Left kidney (tissue), 8 donors: ENCODE results near the gene LRRC61. TPM values are rescaled to one million over a fixed set of nuclear protein-coding genes. Genes with fewer than 3 reads are reported as not detected.
"Not testable (repeated sequence)": the region's sequence is repeated elsewhere in the genome, so short reads cannot be mapped to it uniquely, and the experiment has no call there.

ENCODE experiments used
- DNase-seq: peaks from one replicate; pipeline ENCODE4 v3.0.0-alpha.2; 2013
- long read RNA-seq, 8 donors: transcript quantifications; one replicate each; lab custom pipeline, GENCODE V29; 2026
- polyA plus RNA-seq: library from polyadenylated mRNA; unstranded; fragments of 120-200 nt; gene quantifications from one replicate; pipeline ENCODE4 v1.2.1, GENCODE V29; 2013; ENCODE audit not compliant: insufficient read length

LRRC61 gene, protein sequence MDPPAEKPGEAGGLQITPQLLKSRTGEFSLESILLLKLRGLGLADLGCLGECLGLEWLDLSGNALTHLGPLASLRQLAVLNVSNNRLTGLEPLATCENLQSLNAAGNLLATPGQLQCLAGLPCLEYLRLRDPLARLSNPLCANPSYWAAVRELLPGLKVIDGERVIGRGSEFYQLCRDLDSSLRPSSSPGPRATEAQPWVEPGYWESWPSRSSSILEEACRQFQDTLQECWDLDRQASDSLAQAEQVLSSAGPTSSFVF
- 20.0 TPM for polyA plus RNA-seq
- long read RNA-seq, donor 1, transcript LRRC61-202 (3 exons, 1,877 nt) = major isoform, 27 of 49 reads
- long read RNA-seq, donor 1, partial matches to known transcripts = 21 of 49 reads
- long read RNA-seq, donor 1, other reads (novel, unspliced or antisense) = 0 of 49 reads
- long read RNA-seq, donor 2, transcript LRRC61-202 (3 exons, 1,877 nt) = major isoform, 18 of 36 reads
- long read RNA-seq, donor 2, partial matches to known transcripts = 15 of 36 reads
- long read RNA-seq, donor 2, other reads (novel, unspliced or antisense) = 0 of 36 reads
- long read RNA-seq, donor 3, transcript LRRC61-202 (3 exons, 1,877 nt) = major isoform, 13 of 16 reads
- long read RNA-seq, donor 3, partial matches to known transcripts = 0 of 16 reads
- long read RNA-seq, donor 3, other reads (novel, unspliced or antisense) = 0 of 16 reads
- long read RNA-seq, donor 4, partial matches to known transcripts = 0 of 2 reads
- long read RNA-seq, donor 4, other reads (novel, unspliced or antisense) = 0 of 2 reads
- long read RNA-seq, donor 5, transcript LRRC61-202 (3 exons, 1,877 nt) = major isoform, 22 of 26 reads
- long read RNA-seq, donor 5, partial matches to known transcripts = 0 of 26 reads
- long read RNA-seq, donor 5, other reads (novel, unspliced or antisense) = 0 of 26 reads
- long read RNA-seq, donor 6, transcript LRRC61-202 (3 exons, 1,877 nt) = major isoform, 26 of 49 reads
- long read RNA-seq, donor 6, partial matches to known transcripts = 23 of 49 reads
- long read RNA-seq, donor 6, other reads (novel, unspliced or antisense) = 0 of 49 reads
- long read RNA-seq, donor 7, transcript LRRC61-202 (3 exons, 1,877 nt) = major isoform, 21 of 23 reads
- long read RNA-seq, donor 7, partial matches to known transcripts = 0 of 23 reads
- long read RNA-seq, donor 7, other reads (novel, unspliced or antisense) = 0 of 23 reads
- long read RNA-seq, donor 8, transcript LRRC61-202 (3 exons, 1,877 nt) = major isoform, 7 of 7 reads
- long read RNA-seq, donor 8, partial matches to known transcripts = 0 of 7 reads
- long read RNA-seq, donor 8, other reads (novel, unspliced or antisense) = 0 of 7 reads

DNA sequence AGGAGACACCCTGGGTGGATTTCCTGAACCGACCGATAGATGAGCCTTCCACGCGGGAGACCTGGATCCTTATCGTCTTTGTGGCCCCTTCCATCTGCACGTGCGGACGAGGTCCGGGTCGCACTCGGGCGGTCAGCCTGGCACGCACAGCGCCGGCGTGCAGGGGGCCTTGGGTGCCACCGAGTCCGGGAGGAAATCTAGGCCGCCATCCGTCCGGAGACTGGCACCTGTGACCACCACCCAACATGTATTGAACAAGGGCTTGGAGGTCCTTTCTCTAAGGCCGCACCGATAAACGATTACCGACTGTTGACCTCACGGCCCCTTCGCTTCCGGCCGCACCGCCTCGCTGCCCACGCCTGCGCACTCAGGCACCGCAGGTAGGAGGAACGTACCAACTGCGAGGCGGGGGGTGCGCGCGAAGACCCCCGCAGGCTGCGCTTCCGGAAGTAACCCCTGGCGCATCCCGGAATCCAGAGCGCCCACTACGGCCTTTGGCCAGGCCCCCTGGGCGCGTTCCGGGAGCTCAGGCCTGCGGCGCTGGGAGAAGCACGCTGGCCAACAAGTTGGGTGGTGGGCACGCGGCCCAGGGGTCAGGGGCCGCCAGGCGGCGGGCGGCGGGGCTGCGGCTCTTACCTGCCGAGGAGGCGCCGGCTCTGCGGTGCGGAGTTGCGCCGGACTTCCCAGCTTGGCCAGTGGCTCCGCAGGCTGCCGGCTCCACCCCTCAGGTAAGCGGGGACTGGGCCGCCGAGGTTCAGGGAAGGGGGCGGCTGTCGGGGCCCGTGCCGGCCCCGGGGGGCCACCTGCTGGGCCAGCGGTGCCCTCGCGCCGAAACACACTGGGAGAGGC is at the start of gene LRRC61, which contains the start of gene ACTR3C:
Gene LRRC61 (plus strand): TSS at position 523 of the 849 bp plus-strand sequence. CDS start 13,507 bp downstream, outside the sequence.
Gene ACTR3C (minus strand): TSS at position 713 of the 849 bp plus-strand sequence. CDS start 28,249 bp downstream, outside the sequence.
- peak; percentile 74 for DNase-seq

DNA sequence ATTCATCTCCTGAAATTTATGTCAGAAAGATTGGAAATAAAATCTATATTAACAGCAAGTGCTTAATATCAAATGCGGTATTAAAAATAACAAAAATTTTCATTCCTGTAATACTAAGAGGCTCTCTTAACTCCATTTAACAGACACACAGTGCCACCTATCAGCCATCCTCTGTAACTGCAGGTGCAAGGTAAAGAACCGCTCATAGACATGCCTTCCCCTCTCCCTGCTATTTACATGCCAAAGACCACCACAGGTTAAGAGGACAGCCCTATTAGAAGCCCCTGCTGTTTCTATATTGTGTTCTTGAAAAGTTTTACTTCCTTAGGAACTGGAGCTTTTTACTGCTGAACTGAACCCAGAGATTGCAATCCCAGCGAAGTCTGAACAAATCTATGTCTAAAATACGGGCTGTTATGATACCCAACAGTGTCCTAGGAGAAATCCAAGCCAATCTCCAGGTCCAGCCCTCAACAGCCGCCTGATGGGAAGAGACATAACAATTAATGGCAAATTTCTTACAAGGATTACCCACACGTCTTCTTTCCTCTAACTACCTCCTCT is 46.9 kb upstream of the LRRC61 start:
- not testable (repeated sequence) for DNase-seq

DNA sequence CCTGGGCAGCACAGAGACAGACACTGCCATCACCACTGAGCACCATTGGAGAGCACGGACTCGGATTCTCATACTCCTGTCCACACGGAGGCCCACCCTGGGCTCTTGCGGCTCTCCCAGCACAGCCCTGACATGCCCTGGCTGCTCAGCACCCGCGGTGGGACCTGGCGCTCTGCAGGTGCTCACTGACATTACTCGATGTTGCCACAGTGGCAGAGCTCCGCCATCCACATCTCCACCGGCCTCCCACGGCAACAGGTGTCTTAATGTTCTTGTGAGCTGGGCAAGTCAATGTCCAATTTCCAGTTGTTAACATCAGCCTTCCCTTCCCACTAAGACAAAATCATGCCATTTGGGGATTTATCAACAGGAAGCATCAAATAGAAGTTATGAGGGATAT is 44.8 kb upstream of the LRRC61 start:
- DNase-seq = not testable (repeated sequence)

DNA sequence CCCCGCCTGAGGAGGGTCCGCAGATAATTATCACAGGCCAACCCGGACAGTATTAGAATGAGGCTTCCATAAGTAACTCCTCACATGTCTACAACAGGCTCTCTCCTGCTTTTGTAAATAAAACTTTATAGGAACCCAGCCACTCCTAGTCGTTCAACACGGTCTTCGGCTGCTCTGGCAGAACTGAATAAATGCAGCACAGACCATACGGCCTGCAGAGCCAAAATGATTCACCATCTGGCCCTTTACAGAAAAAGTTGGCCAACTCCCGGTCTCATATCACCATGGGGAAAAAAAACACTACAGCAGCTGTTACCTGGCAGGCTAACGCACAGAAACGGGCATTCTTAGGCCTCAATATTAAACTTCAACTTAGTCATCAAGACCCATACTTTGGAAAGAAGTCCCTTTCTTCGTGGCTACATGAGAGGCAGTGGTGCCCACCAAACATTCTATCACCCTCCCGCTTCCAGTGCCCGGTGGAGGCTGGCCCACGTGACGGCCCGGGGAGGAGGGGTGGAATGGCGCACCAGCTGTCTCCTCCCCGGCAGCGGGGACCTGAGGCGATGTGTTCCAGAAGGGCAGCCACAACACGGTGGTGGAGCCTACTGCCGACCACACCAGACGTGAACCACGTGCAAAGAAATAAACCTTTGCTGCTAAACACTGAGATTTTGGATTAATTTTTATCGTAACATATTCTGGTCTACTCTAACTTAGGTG is 41.3 kb upstream of the LRRC61 start:
- not testable (repeated sequence) for DNase-seq

DNA sequence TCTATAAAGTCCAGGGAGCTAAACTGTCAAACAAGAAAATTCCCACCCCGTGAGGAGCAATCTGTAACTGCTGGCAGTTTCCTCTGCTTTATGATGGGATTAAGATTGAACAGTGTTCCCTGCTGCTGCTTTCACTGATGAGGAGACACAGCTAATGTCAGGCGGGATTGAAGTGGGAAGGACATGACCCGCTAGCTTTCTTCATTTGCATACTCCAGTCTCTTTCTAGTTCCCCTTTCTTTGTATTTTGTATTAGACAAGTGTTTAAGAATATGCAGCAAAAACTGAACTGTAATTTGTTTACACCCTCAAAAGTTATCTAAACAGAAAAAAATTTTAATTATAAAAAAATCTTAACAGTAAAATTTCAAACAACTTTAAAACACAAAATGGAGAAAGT is 40.0 kb upstream of the LRRC61 start:
- DNase-seq = not testable (repeated sequence)

DNA sequence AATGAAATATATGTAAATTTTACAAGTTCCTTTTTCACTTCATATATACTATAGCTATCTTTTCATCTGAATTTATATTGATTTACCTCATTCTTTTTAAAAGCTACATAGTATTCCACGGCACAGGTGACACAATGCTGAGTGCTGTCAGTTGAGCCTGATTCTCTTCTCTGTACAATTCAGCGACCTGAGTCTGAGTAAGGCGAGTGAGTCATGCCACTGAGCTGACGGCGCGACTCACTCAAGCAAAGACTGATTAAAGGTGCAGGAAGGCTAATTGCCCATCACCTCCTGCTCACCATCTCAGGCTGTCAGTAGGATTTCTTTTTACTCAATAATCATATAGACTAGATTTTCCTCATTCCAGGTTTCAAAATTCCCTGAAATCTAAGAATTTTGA is 39.5 kb upstream of the LRRC61 start:
- not testable (repeated sequence) for DNase-seq

DNA sequence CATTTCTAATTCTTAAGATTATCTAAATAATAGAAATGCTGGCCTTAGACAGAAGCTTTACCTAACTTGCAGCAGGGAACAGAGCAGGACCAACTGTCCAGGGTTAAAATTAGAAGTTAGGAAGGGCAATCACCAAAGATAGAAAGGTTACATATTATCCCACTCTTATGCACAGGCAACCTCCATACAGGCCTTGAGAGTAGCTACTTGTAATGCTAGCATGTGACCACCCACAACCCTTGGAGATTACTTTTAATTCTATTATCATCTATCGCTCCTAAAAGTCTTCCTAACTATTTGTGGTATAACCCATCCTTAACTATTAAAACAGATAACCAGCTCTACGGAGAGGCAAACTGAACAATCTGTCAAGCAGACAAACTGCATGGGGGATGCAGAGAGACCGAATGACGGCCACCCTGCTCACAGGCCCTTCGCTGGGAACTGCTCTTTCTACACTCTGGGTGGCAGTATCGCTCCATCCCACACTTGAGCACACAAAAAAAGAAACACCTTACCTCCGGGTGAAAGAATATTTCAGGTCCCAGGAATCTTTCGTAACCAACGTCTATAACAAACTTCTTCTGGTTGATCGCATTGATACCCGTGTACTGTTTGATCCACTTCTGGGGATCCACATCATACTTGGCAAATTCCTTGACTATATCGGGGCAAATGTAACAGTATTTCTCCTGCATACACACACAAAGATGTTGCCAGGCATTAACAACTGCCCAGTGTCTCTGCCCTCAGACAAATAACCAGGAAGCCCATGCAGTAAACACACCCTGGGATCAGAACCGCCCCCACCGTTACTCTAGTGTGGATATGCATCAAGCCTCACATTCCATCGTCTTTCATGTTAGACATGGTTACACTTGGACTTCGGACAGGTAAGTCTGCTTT is 37.1 kb upstream of the LRRC61 start:
- not testable (repeated sequence) for DNase-seq

DNA sequence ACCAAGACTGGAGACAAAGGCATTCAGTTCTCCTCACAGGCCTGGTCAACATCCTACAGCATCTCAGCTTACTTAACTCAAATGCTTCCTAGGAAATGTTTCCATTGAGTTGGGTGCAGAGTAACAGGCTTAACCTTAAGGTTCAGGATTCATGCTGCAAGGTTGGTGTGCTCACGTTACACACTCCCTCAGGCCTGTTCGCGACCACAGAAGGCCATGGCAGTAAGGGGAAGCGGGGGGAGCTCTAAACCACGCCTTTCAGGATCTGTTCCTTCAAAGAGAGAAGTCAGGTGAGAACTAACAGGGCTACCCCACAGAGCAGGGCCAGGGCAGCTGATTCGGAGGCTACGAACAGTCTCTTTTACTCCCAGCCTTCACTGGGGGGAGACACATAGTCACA is 35.3 kb upstream of the LRRC61 start:
- not testable (repeated sequence) for DNase-seq

DNA sequence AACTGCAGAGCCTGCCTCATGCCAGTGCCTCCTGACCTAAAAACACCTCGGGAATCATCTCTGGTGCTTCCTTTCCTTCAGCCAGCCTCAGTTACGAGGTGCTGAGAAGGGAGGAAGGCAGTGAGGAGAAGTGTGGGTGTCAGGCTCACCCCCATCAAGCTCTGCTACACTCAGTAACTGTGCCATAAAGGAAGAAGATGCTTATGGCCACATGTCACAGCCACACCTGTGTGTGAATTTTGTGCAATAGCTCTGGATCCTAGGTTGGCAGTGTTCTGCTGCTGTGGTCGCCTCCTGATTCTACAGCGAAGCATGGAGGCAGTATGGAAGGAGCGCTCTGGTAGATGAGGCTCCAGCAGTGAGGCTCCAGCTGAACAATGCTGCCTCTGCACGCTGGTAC is 34.3 kb upstream of the LRRC61 start:
- not testable (repeated sequence) for DNase-seq

DNA sequence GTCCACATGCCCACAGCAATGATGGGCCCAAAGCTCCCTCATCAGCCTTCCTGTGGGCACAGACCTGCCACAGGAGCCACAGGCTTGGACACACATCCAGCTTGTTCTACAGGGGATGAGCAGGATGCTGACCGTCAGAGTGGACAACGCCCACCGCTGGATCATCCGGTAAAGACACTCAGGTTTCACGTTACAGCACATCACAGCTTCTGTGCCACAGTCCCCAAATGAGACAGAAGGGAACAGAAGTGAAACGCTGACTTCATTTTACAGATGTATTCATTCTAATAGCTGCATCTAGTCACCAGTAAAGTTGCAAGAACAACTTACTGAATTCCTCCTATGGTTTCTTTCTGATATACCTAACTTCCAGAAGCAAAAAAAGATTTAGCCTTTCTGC is 32.8 kb upstream of the LRRC61 start:
- not testable (repeated sequence) for DNase-seq

DNA sequence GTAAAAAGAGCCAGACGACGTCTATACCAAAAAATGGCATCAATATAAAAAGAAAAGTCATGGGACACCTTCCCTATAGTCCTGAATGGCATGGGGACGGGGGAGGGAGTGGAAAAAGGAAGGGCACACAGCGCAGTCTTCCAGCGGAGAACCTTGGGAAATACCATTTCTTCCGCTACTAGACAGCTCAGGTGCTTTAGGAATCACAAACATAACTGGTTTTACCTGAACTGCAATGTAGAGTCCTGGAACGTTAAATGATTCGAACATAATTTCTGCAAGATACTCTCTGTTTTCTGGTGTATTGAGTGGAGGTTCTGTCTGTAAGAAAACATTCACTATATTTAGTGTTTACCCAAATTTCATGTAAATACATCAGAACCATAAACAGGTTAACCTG is 28.1 kb upstream of the LRRC61 start:
- not testable (repeated sequence) for DNase-seq

DNA sequence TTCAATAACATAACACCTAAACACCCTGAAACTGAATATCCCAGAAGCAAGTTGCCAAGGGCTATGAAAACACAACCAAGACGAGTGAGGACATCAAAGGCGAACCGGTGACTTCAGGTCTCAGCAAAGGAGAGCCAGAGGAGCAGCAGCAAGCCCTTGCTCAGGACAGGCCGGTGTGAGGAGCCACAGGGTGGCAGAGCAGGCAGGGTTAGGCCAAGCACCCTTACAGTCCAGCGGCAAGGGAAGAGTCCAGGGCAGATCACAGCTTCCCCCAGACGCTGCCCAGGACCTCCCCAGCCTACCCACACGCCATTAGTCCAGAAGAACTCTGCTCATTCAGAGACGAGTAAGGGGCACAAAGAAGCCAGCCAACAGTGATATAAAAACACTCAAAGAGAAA is 27.5 kb upstream of the LRRC61 start:
- DNase-seq = not testable (repeated sequence)

DNA sequence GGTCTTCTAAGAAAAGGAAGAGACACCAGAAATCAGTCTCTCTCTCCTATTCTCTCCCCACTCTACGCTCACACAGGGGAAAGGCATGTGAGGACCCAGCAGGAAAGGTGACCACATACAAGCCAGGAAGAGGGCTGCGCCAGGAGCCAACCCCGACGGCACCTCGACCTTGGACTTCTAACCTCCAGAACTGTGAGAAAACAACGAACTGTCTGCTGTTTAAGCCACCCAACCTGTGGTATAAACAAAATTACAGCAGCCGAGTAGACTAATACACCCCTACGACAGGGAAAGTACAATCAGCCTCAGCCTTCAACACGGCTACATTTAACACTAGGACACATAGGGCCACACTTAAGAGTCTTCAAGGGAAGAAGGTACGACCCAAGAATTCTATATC is 26.4 kb upstream of the LRRC61 start:
- DNase-seq = not testable (repeated sequence)

DNA sequence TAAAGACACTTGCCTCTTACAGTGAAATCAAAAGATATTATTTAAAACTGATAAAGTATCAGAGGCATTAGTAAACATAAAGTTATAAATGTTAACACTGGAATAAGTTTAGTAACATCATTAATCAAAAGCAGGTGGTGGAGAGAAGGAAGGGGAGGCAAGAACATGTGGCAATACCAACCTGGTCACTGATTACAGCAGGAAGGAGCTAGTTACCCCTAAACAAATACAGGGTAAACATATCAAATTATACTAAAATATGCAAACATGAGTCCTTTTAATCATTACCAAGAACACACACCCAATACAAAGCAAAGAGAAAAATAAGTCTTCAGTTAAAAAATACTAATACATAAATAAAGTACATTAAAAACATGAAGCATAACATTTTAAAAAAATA is 25.2 kb upstream of the LRRC61 start:
- DNase-seq = not testable (repeated sequence)

DNA sequence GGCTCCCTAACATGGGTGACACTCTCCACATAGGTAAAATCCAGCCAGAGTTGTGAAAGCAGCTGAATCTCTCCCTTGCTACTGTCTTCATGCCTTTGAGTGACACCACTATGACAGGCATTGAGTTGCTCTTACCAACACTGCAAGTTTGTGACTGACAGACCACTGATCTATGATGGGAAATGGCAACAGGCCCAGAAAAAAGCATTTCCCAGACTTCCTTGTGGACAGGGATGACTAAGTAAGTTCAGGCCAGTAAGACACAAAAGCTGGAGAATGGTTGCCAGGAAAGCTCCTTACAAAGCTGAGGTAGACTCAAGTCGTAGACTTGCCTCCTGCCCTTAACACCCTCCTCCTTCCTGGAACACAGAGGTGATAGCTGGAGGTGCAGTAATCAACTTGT is 20.2 kb upstream of the LRRC61 start:
- DNase-seq = not testable (repeated sequence)

DNA sequence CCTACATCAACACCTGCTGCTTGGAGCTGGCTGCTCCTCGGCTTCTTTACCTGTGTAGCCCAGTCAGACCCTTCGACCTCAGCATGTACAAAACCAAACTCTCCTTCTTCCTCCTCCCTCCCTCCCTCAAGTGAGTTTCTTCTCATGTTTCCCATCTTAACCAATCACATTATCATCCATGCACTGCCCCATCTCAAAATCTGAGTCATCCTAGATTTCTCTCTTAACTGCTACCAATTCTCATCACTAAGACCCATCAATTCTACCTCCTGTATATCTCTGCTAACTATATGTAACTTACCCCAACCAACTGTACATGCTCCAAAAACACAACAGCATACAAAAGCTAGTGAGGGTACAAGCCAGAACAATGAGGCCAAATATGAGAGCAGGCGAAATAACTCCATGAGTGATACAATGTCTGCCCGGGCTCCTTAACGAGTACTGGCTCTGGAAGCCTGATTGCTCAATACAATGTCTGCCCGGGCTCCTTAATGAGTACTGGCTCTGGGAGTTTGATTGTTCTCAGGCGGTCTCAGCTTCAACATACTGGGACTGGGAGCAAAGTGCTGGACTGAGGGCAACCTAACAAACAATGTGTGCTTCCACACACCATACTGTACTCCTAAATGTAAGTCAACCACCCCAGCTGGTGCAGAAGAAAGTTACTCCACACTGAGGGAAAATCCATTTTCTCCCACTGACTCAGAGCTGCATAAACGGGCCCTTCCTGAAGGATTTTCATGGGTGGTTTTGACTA is 18.5 kb upstream of the LRRC61 start:
- not testable (repeated sequence) for DNase-seq

DNA sequence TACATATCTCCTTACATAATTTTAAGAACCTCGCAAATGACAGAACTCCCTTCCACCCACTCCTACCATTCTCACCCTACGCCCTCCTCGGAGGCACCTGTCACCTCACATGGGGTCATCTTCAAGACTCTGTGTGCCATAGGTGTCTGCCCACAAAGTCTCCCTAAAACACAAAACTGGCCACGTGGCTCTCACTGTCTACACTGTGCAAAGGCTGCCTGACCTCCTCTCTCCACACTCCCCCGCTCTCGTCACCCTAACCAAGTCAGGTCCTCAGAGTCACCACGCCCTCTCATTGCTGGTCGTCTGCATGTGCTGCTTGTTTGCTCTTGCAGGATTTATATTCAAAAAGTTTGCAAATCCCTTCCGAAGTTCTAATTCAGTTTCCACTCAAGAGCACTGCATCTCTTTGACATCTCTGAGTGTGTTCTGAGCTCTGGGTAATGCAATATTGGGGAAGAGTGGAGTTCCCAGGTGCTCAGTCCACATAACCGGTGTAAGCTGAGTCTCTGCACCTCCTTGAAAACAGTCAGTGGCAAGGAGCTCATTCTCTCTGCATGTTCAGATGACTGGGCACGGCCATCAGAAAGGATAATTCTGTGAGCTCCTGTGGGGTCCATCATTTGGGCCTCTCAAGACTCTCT is 17.8 kb upstream of the LRRC61 start:
- DNase-seq = not testable (repeated sequence)
